K562 (cell line): Measurements from ENCODE around the gene AMT. TPM values are rescaled to one million over a fixed set of nuclear protein-coding genes. Genes with fewer than 3 reads are reported as not detected.

ENCODE experiments used
- BRD9 ChIP-seq: fragments of 450-650 bp; IDR thresholded peaks from 2 replicates; pipeline ENCODE4 v1.6.1; 2018; ENCODE audit warnings: low read depth; ENCODE audit not compliant: partially characterized antibody
- CREM ChIP-seq: IDR thresholded peaks from 2 replicates; pipeline ENCODE4 v1.6.1; 2014; ENCODE audit warnings: antibody characterized with exemption, low read depth
- EZH2 ChIP-seq: IDR thresholded peaks from 2 replicates; pipeline ENCODE4 v1.6.1; 2012; ENCODE audit warnings: low read depth, mild to moderate bottlenecking, inconsistent platforms, low read length, borderline replicate concordance
- HMG20A ChIP-seq: fragments of 450-650 bp; formaldehyde crosslinking; conservative IDR thresholded peaks from 2 replicates; pipeline ENCODE4 v1.4.0; 2020; ENCODE audit warnings: mild to moderate bottlenecking, mixed read lengths
- L3MBTL2 ChIP-seq: fragments of 450-650 bp; IDR thresholded peaks from 2 replicates; pipeline ENCODE4 v1.6.1; 2016; ENCODE audit warnings: mild to moderate bottlenecking, moderate library complexity
- LARP7 ChIP-seq: fragments of 450-650 bp; IDR thresholded peaks from 2 replicates; pipeline ENCODE4 v1.6.1; 2016
- MECOM ChIP-seq: fragments of 250-450 bp; sonication (Bioruptor Pico); IDR thresholded peaks from 2 replicates; pipeline ENCODE4 v1.8.0; 2022; ENCODE audit warnings: inconsistent platforms
- NR3C1 ChIP-seq: sonication (generic); formaldehyde crosslinking; IDR thresholded peaks from 2 replicates; pipeline ENCODE4 v1.8.1; 2022; ENCODE audit warnings: missing genetic modification reagents
- PHF20 ChIP-seq: fragments of 450-650 bp; IDR thresholded peaks from 2 replicates; pipeline ENCODE4 v1.6.1; 2018; ENCODE audit not compliant: partially characterized antibody
- RBM25 ChIP-seq: fragments of 200-400 bp; formaldehyde crosslinking; IDR thresholded peaks from 2 replicates; pipeline ENCODE4 v1.6.1; 2018; ENCODE audit warnings: low read length, low read depth, moderate library complexity; ENCODE audit not compliant: severe bottlenecking
- RFX7 ChIP-seq: fragments of 250-450 bp; sonication (Bioruptor Pico); IDR thresholded peaks from 2 replicates; pipeline ENCODE4 v1.5.1; 2021; ENCODE audit warnings: mild to moderate bottlenecking
- SRF ChIP-seq, 2 experiments: fragments of 250-450, 450-650 bp in 1 of 2; sonication (Bioruptor Pico) in 1 of 2; sonication (generic) in 1 of 2; formaldehyde crosslinking; IDR thresholded peaks; 2 replicates each; pipeline versions ENCODE4 v1.5.0 to v1.5.1; 2020 to 2022; ENCODE audit warnings: mild to moderate bottlenecking in 1 of 2, missing genetic modification reagents in 1 of 2
- STAG1 ChIP-seq: sonication (generic); formaldehyde crosslinking; IDR thresholded peaks from 2 replicates; pipeline ENCODE4 v1.5.0; 2020; ENCODE audit warnings: missing genetic modification reagents, borderline replicate concordance
- TCF7L2 ChIP-seq: fragments of 150-350 bp; IDR thresholded peaks from 2 replicates; pipeline ENCODE4 v1.6.1; 2016; ENCODE audit warnings: low read depth, mild to moderate bottlenecking, low read length, moderate library complexity
- ZNF121 ChIP-seq: sonication (generic); formaldehyde crosslinking; conservative IDR thresholded peaks from 2 replicates; pipeline ENCODE4 v1.8.0; 2022; ENCODE audit warnings: missing genetic modification reagents
- ZNF140 ChIP-seq: fragments of 250-450 bp; sonication (Bioruptor Pico); IDR thresholded peaks from 2 replicates; pipeline ENCODE4 v1.8.0; 2021; ENCODE audit warnings: moderate library complexity, mild to moderate bottlenecking, inconsistent platforms
- ZNF785 ChIP-seq: fragments of 250-450 bp; sonication (Bioruptor Pico); IDR thresholded peaks from 2 replicates; pipeline ENCODE4 v1.4.0; 2020; ENCODE audit warnings: mild to moderate bottlenecking
- polyA plus RNA-seq, 8 experiments: library from polyadenylated mRNA; depleted of rRNA in 4 of 8; stranded (reverse) in 5 of 8; unstranded in 3 of 8; fragments of >200 nt; fragmentation: Nextera tagmentation in 2 of 8; fragmentation: Illumina TruSeq in 1 of 8; extraction: Ambion mirVana in 2 of 8; extraction: Trizol in 1 of 8; gene quantifications; 2 replicates each; pipeline versions ENCODE4 v1.2.1 to v1.2.3, GENCODE V29; 2011 to 2014; ENCODE audit warnings: inconsistent platforms in 1 of 8, missing spikeins in 1 of 8
- total RNA-seq, 7 experiments: library from RNA; depleted of rRNA in 6 of 7; stranded (reverse); fragments of >200 nt in 6 of 7; fragmentation: Illumina TruSeq in 2 of 7; extraction: Trizol in 2 of 7; gene quantifications; 2 replicates each; pipeline versions ENCODE4 v1.2.1 to v1.2.3, GENCODE V29; 2011 to 2021; ENCODE audit warnings: low replicate concordance in 1 of 7
- TF ChIP-seq, protein P1 (sequence below): fragments of 450-650 bp; IDR thresholded peaks from 2 replicates; pipeline ENCODE4 v1.6.1; 2016; ENCODE audit warnings: mild to moderate bottlenecking
- TF ChIP-seq, protein P2 (sequence below), 2 experiments: fragments of 450-650 bp; IDR thresholded peaks; 2 replicates each; pipeline ENCODE4 v1.6.1; 2016
- TF ChIP-seq, protein P3 (sequence below): sonication (generic); formaldehyde crosslinking; IDR thresholded peaks from 2 replicates; pipeline ENCODE4 v1.8.0; 2022; ENCODE audit warnings: mild to moderate bottlenecking, missing genetic modification reagents
- TF ChIP-seq, protein P4 (sequence below): fragments of 450-650 bp; IDR thresholded peaks from 2 replicates; pipeline ENCODE4 v1.6.1; 2017; ENCODE audit warnings: mild to moderate bottlenecking, moderate library complexity
- TF ChIP-seq, protein P5 (sequence below): sonication (generic); formaldehyde crosslinking; IDR thresholded peaks from 2 replicates; pipeline ENCODE4 v1.8.0; 2022; ENCODE audit warnings: missing genetic modification reagents, mild to moderate bottlenecking, borderline replicate concordance

The AMT gene
- total and polyA plus RNA-seq, 9 of the 15 experiments (the other 6 are each of a cell fraction or from before 2014, with no cell fraction given) = 0.14 to 2.1 (median 0.52) TPM

DNA sequence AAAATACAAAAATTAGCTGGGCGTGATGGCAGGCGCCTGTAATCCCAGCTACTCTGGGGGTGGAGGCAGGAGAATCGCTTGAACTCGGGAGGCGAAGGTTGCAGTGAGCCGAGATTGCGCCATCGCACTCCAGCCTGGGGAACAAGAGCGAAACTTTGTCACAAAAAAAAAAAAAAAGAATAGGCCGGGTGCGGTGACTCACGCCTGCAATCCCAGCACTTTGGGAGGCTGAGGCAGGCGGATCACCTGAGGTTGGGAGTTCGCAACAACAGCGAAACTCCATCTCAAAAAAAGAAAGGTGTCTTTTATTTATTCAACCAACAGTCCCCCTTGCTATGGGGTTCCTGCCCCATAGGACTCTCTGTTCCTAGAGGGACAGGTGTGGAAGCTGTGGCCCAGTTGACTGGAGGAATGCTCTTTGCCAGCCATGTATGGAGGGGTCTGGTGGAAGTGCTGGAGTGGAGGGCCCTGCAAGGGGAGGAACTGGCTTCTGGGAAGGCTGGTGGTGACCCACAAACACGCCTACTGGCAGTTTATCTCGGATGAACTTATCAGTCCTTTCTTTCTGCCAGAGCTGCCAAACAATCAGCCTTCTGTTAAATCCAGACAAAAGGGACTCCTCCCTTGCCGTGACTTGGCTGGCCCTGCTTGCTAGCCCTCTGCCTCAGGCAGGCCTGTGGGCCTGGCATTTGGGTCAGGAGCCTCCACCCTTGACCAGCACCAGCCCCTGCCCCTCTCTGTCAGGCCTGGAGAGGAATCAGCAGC lies 43.2 kb upstream of the AMT start (continued):
- TF ChIP-seq, protein P1, sequence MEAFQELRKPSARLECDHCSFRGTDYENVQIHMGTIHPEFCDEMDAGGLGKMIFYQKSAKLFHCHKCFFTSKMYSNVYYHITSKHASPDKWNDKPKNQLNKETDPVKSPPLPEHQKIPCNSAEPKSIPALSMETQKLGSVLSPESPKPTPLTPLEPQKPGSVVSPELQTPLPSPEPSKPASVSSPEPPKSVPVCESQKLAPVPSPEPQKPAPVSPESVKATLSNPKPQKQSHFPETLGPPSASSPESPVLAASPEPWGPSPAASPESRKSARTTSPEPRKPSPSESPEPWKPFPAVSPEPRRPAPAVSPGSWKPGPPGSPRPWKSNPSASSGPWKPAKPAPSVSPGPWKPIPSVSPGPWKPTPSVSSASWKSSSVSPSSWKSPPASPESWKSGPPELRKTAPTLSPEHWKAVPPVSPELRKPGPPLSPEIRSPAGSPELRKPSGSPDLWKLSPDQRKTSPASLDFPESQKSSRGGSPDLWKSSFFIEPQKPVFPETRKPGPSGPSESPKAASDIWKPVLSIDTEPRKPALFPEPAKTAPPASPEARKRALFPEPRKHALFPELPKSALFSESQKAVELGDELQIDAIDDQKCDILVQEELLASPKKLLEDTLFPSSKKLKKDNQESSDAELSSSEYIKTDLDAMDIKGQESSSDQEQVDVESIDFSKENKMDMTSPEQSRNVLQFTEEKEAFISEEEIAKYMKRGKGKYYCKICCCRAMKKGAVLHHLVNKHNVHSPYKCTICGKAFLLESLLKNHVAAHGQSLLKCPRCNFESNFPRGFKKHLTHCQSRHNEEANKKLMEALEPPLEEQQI = no peak
- TF ChIP-seq SRF (CRISPR knock-in tag; IDR thresholded peaks at IDR 0.05) (0 out of 4 replicates have a peak, but pooled peaks of 1 of the 2 experiments have one; percentile 41), TCF7L2 (no peak), RFX7 (CRISPR knock-in tag) (no peak), RBM25 (no peak), ZNF140 (CRISPR knock-in tag) (no peak), HMG20A (no peak), STAG1 (CRISPR knock-in tag) (no peak), NR3C1 (no peak), ZNF785 (CRISPR knock-in tag) (no peak), BRD9 (no peak), LARP7 (no peak), EZH2 (no peak), MECOM (no peak), L3MBTL2 (peak; percentile 44; the same call in 1 of the 2 replicates), CREM (0 out of 2 replicates have a peak, but pooled peaks have one; percentile 16), PHF20 (no peak), ZNF121 (CRISPR knock-in tag) (no peak)
- TF ChIP-seq, protein P2, sequence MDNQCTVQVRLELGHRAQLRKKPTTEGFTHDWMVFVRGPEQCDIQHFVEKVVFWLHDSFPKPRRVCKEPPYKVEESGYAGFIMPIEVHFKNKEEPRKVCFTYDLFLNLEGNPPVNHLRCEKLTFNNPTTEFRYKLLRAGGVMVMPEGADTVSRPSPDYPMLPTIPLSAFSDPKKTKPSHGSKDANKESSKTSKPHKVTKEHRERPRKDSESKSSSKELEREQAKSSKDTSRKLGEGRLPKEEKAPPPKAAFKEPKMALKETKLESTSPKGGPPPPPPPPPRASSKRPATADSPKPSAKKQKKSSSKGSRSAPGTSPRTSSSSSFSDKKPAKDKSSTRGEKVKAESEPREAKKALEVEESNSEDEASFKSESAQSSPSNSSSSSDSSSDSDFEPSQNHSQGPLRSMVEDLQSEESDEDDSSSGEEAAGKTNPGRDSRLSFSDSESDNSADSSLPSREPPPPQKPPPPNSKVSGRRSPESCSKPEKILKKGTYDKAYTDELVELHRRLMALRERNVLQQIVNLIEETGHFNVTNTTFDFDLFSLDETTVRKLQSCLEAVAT (IDR thresholded peaks at IDR 0.05) = no peak
- TF ChIP-seq, protein P3, sequence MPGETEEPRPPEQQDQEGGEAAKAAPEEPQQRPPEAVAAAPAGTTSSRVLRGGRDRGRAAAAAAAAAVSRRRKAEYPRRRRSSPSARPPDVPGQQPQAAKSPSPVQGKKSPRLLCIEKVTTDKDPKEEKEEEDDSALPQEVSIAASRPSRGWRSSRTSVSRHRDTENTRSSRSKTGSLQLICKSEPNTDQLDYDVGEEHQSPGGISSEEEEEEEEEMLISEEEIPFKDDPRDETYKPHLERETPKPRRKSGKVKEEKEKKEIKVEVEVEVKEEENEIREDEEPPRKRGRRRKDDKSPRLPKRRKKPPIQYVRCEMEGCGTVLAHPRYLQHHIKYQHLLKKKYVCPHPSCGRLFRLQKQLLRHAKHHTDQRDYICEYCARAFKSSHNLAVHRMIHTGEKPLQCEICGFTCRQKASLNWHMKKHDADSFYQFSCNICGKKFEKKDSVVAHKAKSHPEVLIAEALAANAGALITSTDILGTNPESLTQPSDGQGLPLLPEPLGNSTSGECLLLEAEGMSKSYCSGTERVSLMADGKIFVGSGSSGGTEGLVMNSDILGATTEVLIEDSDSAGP = no peak
- TF ChIP-seq, protein P4, sequence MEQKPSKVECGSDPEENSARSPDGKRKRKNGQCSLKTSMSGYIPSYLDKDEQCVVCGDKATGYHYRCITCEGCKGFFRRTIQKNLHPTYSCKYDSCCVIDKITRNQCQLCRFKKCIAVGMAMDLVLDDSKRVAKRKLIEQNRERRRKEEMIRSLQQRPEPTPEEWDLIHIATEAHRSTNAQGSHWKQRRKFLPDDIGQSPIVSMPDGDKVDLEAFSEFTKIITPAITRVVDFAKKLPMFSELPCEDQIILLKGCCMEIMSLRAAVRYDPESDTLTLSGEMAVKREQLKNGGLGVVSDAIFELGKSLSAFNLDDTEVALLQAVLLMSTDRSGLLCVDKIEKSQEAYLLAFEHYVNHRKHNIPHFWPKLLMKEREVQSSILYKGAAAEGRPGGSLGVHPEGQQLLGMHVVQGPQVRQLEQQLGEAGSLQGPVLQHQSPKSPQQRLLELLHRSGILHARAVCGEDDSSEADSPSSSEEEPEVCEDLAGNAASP = no peak
- TF ChIP-seq, protein P5, sequence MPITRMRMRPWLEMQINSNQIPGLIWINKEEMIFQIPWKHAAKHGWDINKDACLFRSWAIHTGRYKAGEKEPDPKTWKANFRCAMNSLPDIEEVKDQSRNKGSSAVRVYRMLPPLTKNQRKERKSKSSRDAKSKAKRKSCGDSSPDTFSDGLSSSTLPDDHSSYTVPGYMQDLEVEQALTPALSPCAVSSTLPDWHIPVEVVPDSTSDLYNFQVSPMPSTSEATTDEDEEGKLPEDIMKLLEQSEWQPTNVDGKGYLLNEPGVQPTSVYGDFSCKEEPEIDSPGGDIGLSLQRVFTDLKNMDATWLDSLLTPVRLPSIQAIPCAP (CRISPR knock-in tag) = no peak
